HG03045 (cell line): ENCODE data around the gene PPFIA1.

Experiments used
- ATAC-seq: cut with Tn5 transposase; IDR thresholded peaks from one replicate; pipeline ENCODE4 v1.9.1; 2021; ENCODE audit warnings: mild to moderate bottlenecking, moderate library complexity; ENCODE audit not compliant: unreplicated experiment

The PPFIA1 gene

GRCh38 chr11:70270104-70270876 lies at the start of gene PPFIA1:
TSS of gene PPFIA1 (plus strand) at chr11:70270690. CDS start at chr11:70272173, 1,483 bp downstream.
- ATAC-seq, result peak; percentile 92

GRCh38 chr11:70220920-70221319 lies 49.6 kb upstream of the PPFIA1 start:
- no peak for ATAC-seq

- no peak for ATAC-seq
These were observed 44.8 kb upstream of the PPFIA1 start for GRCh38 chr11:70225681-70226177.

- ATAC-seq, result no peak
These were observed 44.3 kb upstream of the PPFIA1 start for GRCh38 chr11:70226183-70226582.

GRCh38 chr11:70226967-70227366 lies 43.5 kb upstream of the PPFIA1 start:
- no peak for ATAC-seq

- no peak for ATAC-seq
These were observed 40.8 kb upstream of the PPFIA1 start for GRCh38 chr11:70229737-70230136.

GRCh38 chr11:70230151-70230839 lies 40.2 kb upstream of the PPFIA1 start:
- ATAC-seq, result no peak

- ATAC-seq, result no peak
These were observed 39.4 kb upstream of the PPFIA1 start for GRCh38 chr11:70230840-70231710.

GRCh38 chr11:70233034-70233433 lies 37.5 kb upstream of the PPFIA1 start:
- ATAC-seq, result no peak

- no peak for ATAC-seq
These were observed 37.0 kb upstream of the PPFIA1 start for GRCh38 chr11:70233511-70233934.

GRCh38 chr11:70233962-70234361 lies 36.5 kb upstream of the PPFIA1 start:
- no peak for ATAC-seq

GRCh38 chr11:70240337-70240736 lies 30.2 kb upstream of the PPFIA1 start:
- no peak for ATAC-seq

- ATAC-seq, result no peak
These were observed 28.8 kb upstream of the PPFIA1 start for GRCh38 chr11:70241709-70242108.

GRCh38 chr11:70242885-70243284 lies 27.6 kb upstream of the PPFIA1 start:
- no peak for ATAC-seq

- no peak for ATAC-seq
These were observed 26.4 kb upstream of the PPFIA1 start for GRCh38 chr11:70243912-70244652.

GRCh38 chr11:70244698-70245097 lies 25.8 kb upstream of the PPFIA1 start:
- no peak for ATAC-seq

- ATAC-seq, result no peak
These were observed 24.3 kb upstream of the PPFIA1 start for GRCh38 chr11:70246196-70246595.

- ATAC-seq, result no peak
These were observed 23.3 kb upstream of the PPFIA1 start for GRCh38 chr11:70247042-70247709.

- no peak for ATAC-seq
These were observed 22.8 kb upstream of the PPFIA1 start for GRCh38 chr11:70247710-70248072.
